CD4-positive, alpha-beta T cell treated with Interleukin-6 at 100 ng/mL for 8 hours (primary cell): ENCODE results near the gene PRKAG1.

Source experiments
- DNase-seq: peaks from one replicate; pipeline ENCODE4 v3.0.0-alpha.2; 2020; ENCODE audit warnings: mixed read lengths, low spot score

PRKAG1 gene

GRCh38 chr12:49010092-49010668 is 8.4 kb downstream of the PRKAG1 start:
- DNase-seq: no peak

GRCh38 chr12:49008943-49009342 is 9.6 kb downstream of the PRKAG1 start:
- no peak for DNase-seq

- no peak for DNase-seq
These were observed 18.2 kb downstream of the PRKAG1 start for GRCh38 chr12:49000346-49000745.

- no peak for DNase-seq
These were observed 19.0 kb downstream of the PRKAG1 start, which contains the start of gene DDN for GRCh38 chr12:48999371-49000131. Gene DDN (minus strand): TSS chr12:48999375. CDS start chr12:48999287, 88 bp downstream.

- DNase-seq: no peak
These were observed 19.9 kb downstream of the PRKAG1 start for GRCh38 chr12:48998497-48999353.

- no peak for DNase-seq
These were observed 20.7 kb downstream of the PRKAG1 start for GRCh38 chr12:48997719-48998496.

- DNase-seq: peak; percentile 48
These were observed 21.5 kb downstream of the PRKAG1 start for GRCh38 chr12:48996794-48997718.

- DNase-seq: no peak
These were observed 23.3 kb downstream of the PRKAG1 start for GRCh38 chr12:48995086-48995879.

- no peak for DNase-seq
These were observed 24.1 kb downstream of the PRKAG1 start for GRCh38 chr12:48994224-48995085.

- DNase-seq: no peak
These were observed 24.8 kb downstream of the PRKAG1 start for GRCh38 chr12:48993787-48994186.

GRCh38 chr12:48991247-48992050 is 27.1 kb downstream of the PRKAG1 start:
- DNase-seq: no peak

- no peak for DNase-seq
These were observed 28.0 kb downstream of the PRKAG1 start for GRCh38 chr12:48990552-48990951.

GRCh38 chr12:48988030-48988649 is 30.4 kb downstream of the PRKAG1 start:
- DNase-seq: peak; percentile 62

- DNase-seq: no peak
These were observed 31.8 kb downstream of the PRKAG1 start for GRCh38 chr12:48986720-48987291.

GRCh38 chr12:48985901-48986300 is 32.7 kb downstream of the PRKAG1 start:
- DNase-seq: no peak

- no peak for DNase-seq
These were observed 33.1 kb downstream of the PRKAG1 start for GRCh38 chr12:48985475-48985897.

- DNase-seq: no peak
These were observed 36.0 kb downstream of the PRKAG1 start for GRCh38 chr12:48982397-48983080.
